ENCODE measurements around the gene SELENOF. TPM values are rescaled to one million over a fixed set of nuclear protein-coding genes. Genes with fewer than 3 reads are reported as not detected.

SELENOF gene
- 299 TPM for polyA plus RNA-seq (ENCODE audit: insufficient read length)
- long read RNA-seq, donor 1, transcript SELENOF-201 (5 exons, 1,781 nt), result major isoform, 118 of 159 reads
- long read RNA-seq, donor 1, partial matches to known transcripts, result 32 of 159 reads
- long read RNA-seq, donor 1, other reads (novel, unspliced or antisense), result 5 of 159 reads
- long read RNA-seq, donor 2, transcript SELENOF-201 (5 exons, 1,781 nt), result major isoform, 116 of 147 reads
- long read RNA-seq, donor 2, transcript SELENOF-202 (4 exons, 1,220 nt), result minor isoform, 8 of 147 reads
- long read RNA-seq, donor 2, partial matches to known transcripts, result 23 of 147 reads
- long read RNA-seq, donor 2, other reads (novel, unspliced or antisense), result 0 of 147 reads
- long read RNA-seq, donor 3, transcript SELENOF-201 (5 exons, 1,781 nt), result major isoform, 99 of 116 reads
- long read RNA-seq, donor 3, partial matches to known transcripts, result 14 of 116 reads
- long read RNA-seq, donor 3, other reads (novel, unspliced or antisense), result 0 of 116 reads
- long read RNA-seq, donor 4, transcript SELENOF-201 (5 exons, 1,781 nt), result major isoform, 13 of 18 reads
- long read RNA-seq, donor 4, partial matches to known transcripts, result 5 of 18 reads
- long read RNA-seq, donor 4, other reads (novel, unspliced or antisense), result 0 of 18 reads
- long read RNA-seq, donor 5, transcript SELENOF-201 (5 exons, 1,781 nt), result major isoform, 257 of 338 reads
- long read RNA-seq, donor 5, transcript SELENOF-202 (4 exons, 1,220 nt), result minor isoform, 17 of 338 reads
- long read RNA-seq, donor 5, partial matches to known transcripts, result 51 of 338 reads
- long read RNA-seq, donor 5, other reads (novel, unspliced or antisense), result 12 of 338 reads
- long read RNA-seq, donor 6, transcript SELENOF-201 (5 exons, 1,781 nt), result major isoform, 126 of 147 reads
- long read RNA-seq, donor 6, partial matches to known transcripts, result 19 of 147 reads
- long read RNA-seq, donor 6, other reads (novel, unspliced or antisense), result 0 of 147 reads
- long read RNA-seq, donor 7, transcript SELENOF-202 (4 exons, 1,220 nt), result minor isoform, 10 of 273 reads
- long read RNA-seq, donor 7, transcript SELENOF-201 (5 exons, 1,781 nt), result major isoform, 209 of 273 reads
- long read RNA-seq, donor 7, partial matches to known transcripts, result 43 of 273 reads
- long read RNA-seq, donor 7, other reads (novel, unspliced or antisense), result 11 of 273 reads
- long read RNA-seq, donor 8, transcript SELENOF-201 (5 exons, 1,781 nt), result major isoform, 68 of 78 reads
- long read RNA-seq, donor 8, partial matches to known transcripts, result 5 of 78 reads
- long read RNA-seq, donor 8, other reads (novel, unspliced or antisense), result 0 of 78 reads

DNA sequence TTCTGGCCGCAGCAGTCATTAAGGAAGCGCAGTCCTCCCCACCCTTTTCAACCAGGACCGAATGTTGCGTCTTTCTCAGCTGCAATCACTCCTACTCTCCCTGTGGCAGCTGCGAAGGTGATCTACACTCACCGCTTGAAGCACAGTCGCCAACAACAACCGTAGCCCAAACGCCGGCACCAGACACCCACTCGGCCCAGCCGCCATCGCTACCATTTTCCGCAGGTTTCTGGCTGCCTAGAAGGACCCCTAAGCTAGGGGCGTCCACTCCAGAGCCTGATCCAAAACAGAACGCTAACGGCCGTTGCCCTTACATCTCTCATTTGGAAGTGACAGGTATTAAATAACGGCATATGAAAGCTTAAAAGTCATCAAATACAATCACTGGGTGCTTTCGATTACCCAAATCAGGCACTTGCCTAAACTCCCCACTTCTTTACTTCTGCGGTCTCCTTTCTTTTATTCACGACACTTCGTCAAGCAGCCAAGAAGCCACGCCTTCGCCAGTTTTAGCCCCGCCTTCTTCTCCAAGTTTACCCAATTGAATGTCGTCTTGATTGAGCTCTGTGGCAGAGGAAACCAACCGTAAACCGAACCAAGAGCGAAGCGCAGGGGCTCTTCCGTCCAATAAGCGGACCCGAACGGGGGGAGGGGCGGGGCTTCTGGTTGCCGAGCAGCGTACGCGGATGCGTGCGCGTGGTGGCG is at the start of gene SELENOF:
SELENOF (minus strand) TSS at position 231 of the 705 bp plus-strand sequence; CDS start at position 216, 15 bp downstream.
- DNase-seq, result peak; percentile 100

DNA sequence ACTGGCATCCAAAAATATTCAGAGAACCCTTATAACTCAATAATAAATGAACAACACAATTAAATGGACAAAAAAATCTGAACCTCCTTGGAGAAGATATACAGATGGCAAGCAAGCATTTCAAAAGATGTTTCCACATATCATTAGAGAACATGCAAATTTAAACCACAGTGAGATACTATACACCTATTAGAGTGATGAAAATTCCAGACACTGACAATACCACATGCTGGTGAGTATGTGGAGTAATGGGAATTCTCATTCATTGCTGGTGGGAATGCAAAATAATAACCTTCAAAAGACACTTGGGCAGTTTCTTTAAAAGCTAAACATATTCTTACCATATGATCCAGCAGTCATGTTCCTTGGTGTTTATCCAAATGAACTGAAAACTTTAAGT is 46.6 kb upstream of the SELENOF start:
- DNase-seq, result no peak

DNA sequence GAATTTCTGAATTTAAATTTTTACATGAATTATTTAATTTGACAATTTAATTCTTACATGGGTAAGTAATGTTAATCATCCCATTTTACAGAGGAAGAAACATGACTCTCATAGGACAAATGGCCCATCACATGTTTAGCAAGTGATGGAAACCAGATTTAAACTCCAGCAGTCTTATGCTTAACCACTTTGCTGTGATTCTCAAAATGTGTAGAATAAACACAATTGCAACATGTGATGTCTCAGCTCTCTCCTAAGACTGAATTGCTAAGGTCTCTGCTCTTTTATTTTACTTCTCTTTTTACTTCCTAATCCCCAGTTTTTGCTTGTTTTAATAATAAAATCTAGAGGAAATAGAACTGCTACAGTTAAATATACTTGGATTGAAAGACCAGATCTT is 43.3 kb upstream of the SELENOF start:
- no peak for DNase-seq

DNA sequence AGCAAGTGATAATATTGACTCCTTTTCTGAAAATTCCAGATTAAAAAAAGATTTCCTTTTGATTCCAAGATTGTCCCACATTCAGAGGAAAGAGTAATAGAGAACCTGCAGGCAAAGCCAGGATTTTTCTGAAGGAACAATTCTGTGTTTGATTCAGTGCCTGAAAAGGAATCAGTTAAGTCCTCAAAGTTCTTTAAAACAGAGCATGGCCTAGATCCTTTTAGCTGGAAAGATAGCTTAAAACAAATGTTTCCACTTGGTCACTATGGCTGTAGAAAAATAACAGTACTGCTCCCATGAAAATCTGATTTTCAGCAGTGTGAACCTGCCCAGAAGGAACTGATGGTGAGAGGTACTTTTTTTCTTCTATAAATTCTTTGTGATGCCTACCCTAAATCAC is 42.3 kb upstream of the SELENOF start:
- DNase-seq, result no peak

DNA sequence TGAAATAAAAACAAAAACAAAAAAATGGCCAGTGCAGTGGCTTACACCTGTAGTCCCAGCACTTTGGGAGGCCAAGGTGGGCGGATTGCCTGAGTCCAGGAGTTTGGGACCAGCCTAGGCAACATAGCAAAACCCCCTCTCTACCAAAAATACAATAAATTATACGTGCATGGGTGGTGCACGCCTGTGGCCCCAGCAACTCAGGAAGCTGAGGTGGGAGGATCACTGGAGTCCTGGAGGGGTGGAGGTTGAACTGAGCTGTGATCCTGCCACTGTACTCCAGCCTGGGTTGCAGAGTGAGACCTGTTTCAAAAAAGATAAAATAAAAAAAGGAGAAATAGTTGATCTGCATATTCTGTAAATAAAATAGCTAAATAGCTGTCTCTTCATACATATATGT is 41.8 kb upstream of the SELENOF start:
- DNase-seq, result no peak

- DNase-seq, result no peak
These were observed 39.2 kb upstream of the SELENOF start for GRCh38 chr1:86953167-86953566.

GRCh38 chr1:86951430-86951829 is 37.5 kb upstream of the SELENOF start:
- no peak for DNase-seq

GRCh38 chr1:86950712-86951419 is 36.9 kb upstream of the SELENOF start:
- no peak for DNase-seq

GRCh38 chr1:86948212-86948611 is 34.3 kb upstream of the SELENOF start:
- DNase-seq, result no peak

- no peak for DNase-seq
These were observed 28.8 kb upstream of the SELENOF start for GRCh38 chr1:86942743-86943142.

DNA sequence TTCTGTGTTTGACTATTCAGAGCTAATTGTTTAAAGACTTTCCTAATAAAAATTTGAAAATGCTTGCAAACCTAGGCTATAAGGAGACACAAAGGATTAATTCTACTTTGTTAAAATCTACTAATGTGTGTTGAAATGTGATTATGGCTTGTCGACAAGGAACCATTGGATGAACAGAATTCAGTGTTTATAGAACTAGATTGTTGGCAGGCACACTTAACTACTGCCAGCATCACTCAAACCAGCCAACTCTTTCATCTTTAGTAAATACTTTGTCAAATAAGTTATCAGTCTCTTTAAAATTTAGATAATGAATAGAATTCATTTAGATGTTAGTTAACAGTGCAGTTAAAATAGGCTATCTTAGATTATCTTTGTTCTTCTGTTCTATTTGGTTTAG is 28.1 kb upstream of the SELENOF start:
- no peak for DNase-seq

DNA sequence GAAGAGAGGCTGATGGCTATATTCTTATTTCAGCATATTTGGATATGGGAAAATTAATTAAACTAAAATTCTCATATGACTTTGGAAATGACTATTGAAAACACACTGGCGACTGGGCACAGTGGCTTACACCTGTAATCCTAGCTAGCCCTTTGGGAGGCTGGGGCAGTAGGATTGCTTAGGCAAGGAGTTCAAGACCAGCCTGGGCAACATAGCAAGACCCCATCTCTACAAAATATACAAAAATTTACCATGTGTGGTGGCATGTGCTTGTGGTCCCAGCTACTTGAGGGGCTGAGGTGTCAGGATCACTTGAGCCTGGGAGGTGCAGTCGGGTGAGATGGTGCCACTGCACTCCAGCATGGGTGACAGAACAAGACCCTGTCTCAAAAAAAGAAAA is 26.7 kb upstream of the SELENOF start:
- DNase-seq, result no peak

- no peak for DNase-seq
These were observed 25.5 kb upstream of the SELENOF start for GRCh38 chr1:86939406-86939805.

- no peak for DNase-seq
These were observed 24.9 kb upstream of the SELENOF start for GRCh38 chr1:86938855-86939254.

- DNase-seq, result no peak
These were observed 24.5 kb upstream of the SELENOF start for GRCh38 chr1:86938450-86938849.

GRCh38 chr1:86933562-86934377 is 19.8 kb upstream of the SELENOF start:
- DNase-seq, result no peak

DNA sequence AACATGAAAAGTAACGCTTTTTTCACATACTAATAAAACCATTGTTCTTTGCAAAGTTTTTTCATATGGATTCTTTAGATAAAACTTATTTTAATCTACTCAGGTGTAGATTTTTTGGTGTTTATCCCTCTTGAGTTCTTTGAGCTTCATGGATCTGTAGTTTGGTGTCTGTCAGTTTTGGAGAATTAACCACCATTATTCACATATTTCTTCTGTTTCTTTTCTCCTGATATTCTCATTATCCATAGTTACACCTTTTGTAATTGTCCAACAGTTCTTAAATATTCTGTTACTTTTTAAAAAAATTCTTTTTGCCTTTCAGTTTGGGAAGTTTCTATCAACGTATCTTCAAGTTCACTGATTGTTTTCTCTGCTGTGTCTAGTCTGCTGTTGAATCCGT is 19.1 kb upstream of the SELENOF start:
- no peak for DNase-seq

DNA sequence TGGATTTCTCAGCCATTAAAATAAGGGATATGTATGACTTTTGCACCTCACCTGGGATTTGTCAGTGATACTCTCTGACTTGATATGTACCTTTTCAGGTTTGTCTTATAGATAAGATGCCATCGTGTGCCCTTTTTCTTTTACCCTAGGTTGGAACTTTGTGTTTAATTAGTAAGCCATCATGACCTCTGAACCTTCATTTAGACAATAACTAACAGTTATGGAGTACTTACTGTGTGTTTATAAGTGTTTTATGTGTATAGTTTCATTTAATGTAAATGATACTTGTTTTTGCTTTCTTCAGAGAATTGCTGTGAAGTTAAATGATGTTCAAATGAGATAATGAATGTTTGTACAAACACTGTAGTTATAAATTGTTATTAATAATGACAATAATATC is 14.9 kb upstream of the SELENOF start:
- DNase-seq, result no peak

DNA sequence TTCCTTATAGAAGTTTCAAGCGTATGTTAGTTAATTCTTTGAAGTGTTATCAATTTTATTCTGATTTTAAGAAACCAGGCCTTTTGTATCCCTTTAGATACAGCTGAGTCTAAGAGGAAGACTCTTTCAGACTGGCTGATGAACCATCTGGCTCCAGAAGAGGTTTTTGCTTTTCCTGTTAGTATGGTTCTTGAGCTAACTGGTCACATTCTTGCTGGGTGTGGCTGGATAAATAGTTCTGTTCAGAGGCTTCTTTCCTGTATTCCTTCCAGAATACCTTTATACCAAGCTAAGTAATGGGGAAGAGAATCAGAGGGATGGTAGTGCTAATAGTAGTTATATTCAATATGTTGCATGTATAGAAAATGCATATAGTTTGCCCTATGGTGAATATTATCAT is 13.0 kb upstream of the SELENOF start:
- no peak for DNase-seq

DNA sequence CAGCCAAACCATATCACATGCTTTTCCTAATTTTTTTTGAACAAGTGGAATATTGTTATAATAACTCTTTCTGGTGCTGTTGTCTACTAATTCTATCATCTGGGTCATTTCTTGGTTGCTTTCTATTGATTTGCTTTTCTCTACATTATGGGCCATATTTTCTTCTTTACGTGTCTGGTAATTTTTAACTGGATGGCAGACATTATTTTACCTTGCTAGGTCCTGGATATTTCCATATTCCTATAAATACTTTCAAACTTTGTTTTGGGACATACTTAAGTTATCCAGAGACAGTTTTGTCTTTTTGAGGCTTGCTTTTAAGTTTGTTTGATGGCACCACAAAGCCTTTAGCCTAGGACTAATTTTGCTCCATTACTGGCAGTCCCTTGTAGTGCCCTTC is 11.8 kb upstream of the SELENOF start:
- no peak for DNase-seq
